Thoracic aorta (tissue), 2 donors: ENCODE results near the gene HOXA6. TPM values are rescaled to one million over a fixed set of nuclear protein-coding genes. Genes with fewer than 3 reads are reported as not detected.

ENCODE experiments used
- ATAC-seq: fragments of 150-250 bp; one replicate; pipeline ENCODE4 v1.8.0; 2017; ENCODE audit warnings: low read depth; ENCODE audit not compliant: insufficient number of reproducible peaks, low FRiP score
- DNase-seq: peaks from one replicate; pipeline ENCODE4 v3.0.0-alpha.2; 2020; ENCODE audit warnings: low spot score
- H3K27ac ChIP-seq, 2 donors: fragments of 200-600 bp; sonication (generic); 1 replicate in 1 of 2; 2 replicates in 1 of 2; pipeline ENCODE4 v1.5.1; 2016; ENCODE audit warnings: mild to moderate bottlenecking in 2 of 2, moderate library complexity in 2 of 2
- H3K27me3 ChIP-seq: fragments of 200-600 bp; sonication (generic); replicated peaks from 2 replicates; pipeline ENCODE4 v1.6.0; 2016; ENCODE audit warnings: mild to moderate bottlenecking; ENCODE audit not compliant: insufficient read depth
- H3K36me3 ChIP-seq: fragments of 200-600 bp; sonication (generic); one replicate; pipeline ENCODE4 v1.5.1; 2016
- H3K4me1 ChIP-seq, 2 donors: fragments of 200-600 bp; sonication (generic); 1 replicate in 1 of 2; 2 replicates in 1 of 2; pipeline versions ENCODE4 v1.5.1 to v1.6.0; 2016; ENCODE audit warnings: low read depth in 2 of 2, mild to moderate bottlenecking in 1 of 2; ENCODE audit not compliant: control insufficient read depth in 1 of 2
- H3K4me3 ChIP-seq: fragments of 200-600 bp; sonication (generic); 2 replicates; pipeline ENCODE4 v1.5.1; 2016; ENCODE audit warnings: mild to moderate bottlenecking
- H3K9me3 ChIP-seq: fragments of 200-600 bp; sonication (generic); 2 replicates; pipeline ENCODE4 v1.5.1; 2016
- total RNA-seq, 2 donors: library from RNA; depleted of rRNA; stranded (reverse); fragments of >200 nt; gene quantifications; one replicate each; pipeline versions ENCODE4 v1.1.0 to v1.2.3, GENCODE V29; 2016
- TF ChIP-seq, protein P1 (sequence below): fragments of 200-600 bp; sonication (generic); IDR thresholded peaks from one replicate; pipeline ENCODE4 v1.5.1; 2019; ENCODE audit warnings: antibody characterized with exemption

The HOXA6 gene
- total RNA-seq, 2 donors from 2014 or later = not detected

DNA sequence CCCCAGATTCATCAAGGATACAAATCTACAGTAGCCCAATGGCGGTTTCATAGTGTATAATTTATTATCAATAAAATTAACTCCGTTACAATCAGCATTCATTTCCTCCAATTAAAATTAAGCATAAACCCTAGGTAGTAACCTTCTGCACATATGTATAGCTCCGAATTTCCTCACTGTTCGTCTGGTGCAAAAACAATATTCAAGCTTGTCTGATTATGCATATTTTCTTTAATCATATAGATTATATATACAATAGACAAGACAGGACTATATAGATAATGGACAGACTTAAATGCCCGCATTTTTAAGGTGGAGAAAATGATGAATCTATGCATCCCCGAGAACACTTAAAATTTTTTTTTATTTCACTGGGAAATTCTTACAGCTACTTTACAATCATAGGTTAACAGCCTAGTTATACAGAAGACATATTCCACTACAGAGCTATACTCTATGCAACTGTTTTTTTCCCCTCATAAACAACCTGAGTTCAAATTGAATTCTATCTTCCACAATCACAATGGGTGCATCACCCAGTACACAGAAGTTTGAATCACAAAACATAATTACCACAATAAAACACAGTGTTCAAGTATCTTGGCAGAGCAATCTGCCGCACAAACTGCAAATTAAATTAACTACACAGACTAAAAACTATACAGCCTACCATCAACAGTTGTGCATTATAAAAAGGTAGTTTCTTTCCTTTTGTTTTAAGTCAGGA lies 15.2 kb upstream of the HOXA6 start:
- H3K27me3 ChIP-seq = peaks cover 9% of the 10 kb centered on the region
- ATAC-seq (no peak), DNase-seq (no peak)
- TF ChIP-seq, protein P1, sequence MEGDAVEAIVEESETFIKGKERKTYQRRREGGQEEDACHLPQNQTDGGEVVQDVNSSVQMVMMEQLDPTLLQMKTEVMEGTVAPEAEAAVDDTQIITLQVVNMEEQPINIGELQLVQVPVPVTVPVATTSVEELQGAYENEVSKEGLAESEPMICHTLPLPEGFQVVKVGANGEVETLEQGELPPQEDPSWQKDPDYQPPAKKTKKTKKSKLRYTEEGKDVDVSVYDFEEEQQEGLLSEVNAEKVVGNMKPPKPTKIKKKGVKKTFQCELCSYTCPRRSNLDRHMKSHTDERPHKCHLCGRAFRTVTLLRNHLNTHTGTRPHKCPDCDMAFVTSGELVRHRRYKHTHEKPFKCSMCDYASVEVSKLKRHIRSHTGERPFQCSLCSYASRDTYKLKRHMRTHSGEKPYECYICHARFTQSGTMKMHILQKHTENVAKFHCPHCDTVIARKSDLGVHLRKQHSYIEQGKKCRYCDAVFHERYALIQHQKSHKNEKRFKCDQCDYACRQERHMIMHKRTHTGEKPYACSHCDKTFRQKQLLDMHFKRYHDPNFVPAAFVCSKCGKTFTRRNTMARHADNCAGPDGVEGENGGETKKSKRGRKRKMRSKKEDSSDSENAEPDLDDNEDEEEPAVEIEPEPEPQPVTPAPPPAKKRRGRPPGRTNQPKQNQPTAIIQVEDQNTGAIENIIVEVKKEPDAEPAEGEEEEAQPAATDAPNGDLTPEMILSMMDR = no peak
- H3K4me3 ChIP-seq = no peak overlapping the region
- no peaks in the 10 kb centered on the region for H3K36me3 ChIP-seq
- H3K27ac ChIP-seq = no peak overlapping the region
- H3K4me1 ChIP-seq = peaks cover 10 to 28% of the 10 kb centered on the region in 2 donors
- no peaks in the 10 kb centered on the region for H3K9me3 ChIP-seq

DNA sequence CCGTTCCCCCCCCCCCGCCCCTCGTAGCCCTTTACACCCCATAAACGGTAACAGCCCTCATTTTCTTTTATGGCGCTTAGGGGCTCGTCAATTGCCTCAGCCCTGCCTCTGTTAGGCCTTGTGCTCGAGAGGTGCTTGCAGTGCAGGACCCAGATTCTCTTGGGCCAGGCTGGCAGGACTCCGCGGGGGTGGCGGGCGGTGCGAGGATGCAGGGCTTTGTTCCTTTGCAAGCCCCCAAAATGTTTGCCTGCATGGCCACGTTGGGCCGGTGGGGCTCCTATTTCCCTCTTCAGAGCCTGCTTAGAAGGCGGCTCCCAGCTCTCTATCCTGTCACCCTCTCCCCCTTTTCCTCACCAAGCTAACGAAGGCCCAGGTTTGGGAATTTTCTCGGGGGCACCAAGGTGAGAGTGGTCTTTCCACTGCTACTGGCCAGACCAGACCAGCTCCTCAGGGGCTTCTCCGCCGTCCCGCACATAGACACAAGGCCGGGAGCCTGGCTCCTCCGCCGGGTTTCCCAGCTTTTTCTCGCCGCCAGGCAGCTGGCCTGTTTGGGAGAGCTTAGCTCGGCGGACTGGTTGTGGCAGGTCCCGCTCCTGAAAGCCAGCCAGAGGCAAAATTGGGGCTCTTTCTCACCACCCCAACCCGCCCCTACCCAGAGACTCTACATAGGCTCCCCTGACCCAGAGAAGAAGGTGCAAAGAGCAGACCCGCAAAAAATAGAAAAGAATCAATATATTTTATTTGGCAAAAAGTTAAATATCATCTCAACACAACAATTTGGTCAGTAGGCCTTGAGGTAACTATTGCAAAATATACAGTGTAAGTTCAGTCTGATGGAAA lies 14.4 kb upstream of the HOXA6 start:
- H3K9me3 ChIP-seq = no peaks in the 10 kb centered on the region
- H3K27me3 ChIP-seq = peaks cover 9% of the 10 kb centered on the region
- TF ChIP-seq, protein P1 = no peak
- ATAC-seq = no peak
- no peak overlapping the region for H3K27ac ChIP-seq
- H3K36me3 ChIP-seq = no peaks in the 10 kb centered on the region
- no peak overlapping the region for H3K4me3 ChIP-seq
- no peak for DNase-seq
- H3K4me1 ChIP-seq = peaks cover 10 to 28% of the 10 kb centered on the region in 2 donors

DNA sequence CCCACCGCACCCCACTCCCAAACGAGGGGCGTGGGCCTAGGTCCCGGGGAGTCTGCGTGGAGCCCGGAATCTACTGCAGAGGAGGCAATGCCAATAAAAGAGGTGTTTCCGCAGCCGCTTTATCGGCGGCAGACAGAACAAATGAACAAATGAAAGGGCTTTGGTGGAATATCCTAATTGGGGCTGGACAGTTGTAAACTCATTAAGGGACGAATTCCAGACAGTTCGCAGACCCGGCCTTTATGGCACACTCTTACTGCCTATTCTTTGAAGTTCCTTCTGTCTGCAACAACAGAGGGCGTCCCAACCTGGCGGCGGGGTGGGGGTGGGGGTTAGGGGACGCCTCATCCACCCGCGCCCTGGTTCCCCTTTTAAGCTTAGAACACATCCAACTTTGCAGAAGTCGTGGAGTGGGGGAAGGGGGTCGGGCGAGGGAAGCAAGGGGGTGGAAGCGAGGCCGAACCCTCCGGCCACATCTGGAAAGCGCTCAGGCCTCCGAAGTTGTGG lies 13.7 kb upstream of the HOXA6 start:
- peaks cover 10 to 24% of the 10 kb centered on the region in 2 donors for H3K4me1 ChIP-seq
- peaks cover 9% of the 10 kb centered on the region for H3K27me3 ChIP-seq
- H3K9me3 ChIP-seq = no peaks in the 10 kb centered on the region
- TF ChIP-seq, protein P1 = no peak
- no peak overlapping the region for H3K27ac ChIP-seq
- ATAC-seq (no peak), DNase-seq (no peak)
- H3K36me3 ChIP-seq = no peaks in the 10 kb centered on the region
- peak overlapping the region; percentile 78 for H3K4me3 ChIP-seq

DNA sequence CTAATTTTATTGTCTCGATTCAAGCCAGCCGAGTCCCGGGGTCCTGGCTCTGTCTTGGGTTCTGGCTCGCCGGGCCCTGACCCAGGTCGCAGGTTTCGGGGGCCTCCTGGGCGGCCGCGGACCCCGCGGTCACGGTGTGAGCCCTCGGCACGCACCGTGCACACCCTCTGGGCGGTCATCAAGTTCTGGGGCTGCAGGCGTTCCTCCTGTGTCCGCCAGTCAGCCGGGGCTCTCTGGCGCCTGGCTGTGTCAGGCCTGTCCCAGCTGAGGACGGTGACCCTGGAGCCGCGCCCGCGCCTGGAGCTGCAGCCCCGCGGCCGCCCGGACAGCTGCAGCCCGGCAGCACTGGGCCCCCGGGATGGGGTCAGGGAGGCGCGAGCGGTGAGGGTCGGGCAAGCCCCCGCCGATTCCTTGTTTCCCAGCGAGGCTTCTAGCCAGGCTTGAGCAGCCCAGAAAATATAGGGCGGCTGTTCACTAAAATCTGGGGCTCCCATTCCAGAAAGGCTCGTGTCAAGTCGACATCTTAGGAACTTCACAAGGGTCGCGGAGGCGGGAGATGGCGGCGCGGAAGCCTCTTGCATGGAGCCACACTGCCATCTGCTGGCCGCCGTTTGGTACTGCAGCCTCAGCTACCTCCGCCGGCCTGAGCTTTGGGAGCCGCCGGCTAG lies 13.1 kb upstream of the HOXA6 start:
- Histone ChIP-seq H3K4me1 (peaks cover 11 to 26% of the 10 kb centered on the region in 2 donors), H3K9me3 (no peaks in the 10 kb centered on the region), H3K4me3 (peak overlapping the region; percentile 78), H3K36me3 (no peaks in the 10 kb centered on the region), H3K27me3 (peaks cover 4% of the 10 kb centered on the region), H3K27ac (no peak overlapping the region)
- DNase-seq (peak; percentile 54), ATAC-seq (peak; percentile 7)
- TF ChIP-seq, protein P1 = no peak
